Neural progenitor cell (in vitro differentiated cells): Measurements from ENCODE around the gene COG4.
A peak's percentile ranks its signal among the peaks of the same experiment; 100 is the strongest.

Experiments
- EZH2 ChIP-seq: fragments of 200-600 bp; sonication (generic); IDR thresholded peaks from 2 replicates; pipeline ENCODE4 v1.6.1; 2017; ENCODE audit warnings: antibody characterized with exemption, mild to moderate bottlenecking, moderate library complexity
- TF ChIP-seq, protein P1 (sequence below): fragments of 200-600 bp; sonication (generic); IDR thresholded peaks from 2 replicates; pipeline ENCODE4 v1.5.1; 2017; ENCODE audit warnings: antibody characterized with exemption, mild to moderate bottlenecking

DNA sequence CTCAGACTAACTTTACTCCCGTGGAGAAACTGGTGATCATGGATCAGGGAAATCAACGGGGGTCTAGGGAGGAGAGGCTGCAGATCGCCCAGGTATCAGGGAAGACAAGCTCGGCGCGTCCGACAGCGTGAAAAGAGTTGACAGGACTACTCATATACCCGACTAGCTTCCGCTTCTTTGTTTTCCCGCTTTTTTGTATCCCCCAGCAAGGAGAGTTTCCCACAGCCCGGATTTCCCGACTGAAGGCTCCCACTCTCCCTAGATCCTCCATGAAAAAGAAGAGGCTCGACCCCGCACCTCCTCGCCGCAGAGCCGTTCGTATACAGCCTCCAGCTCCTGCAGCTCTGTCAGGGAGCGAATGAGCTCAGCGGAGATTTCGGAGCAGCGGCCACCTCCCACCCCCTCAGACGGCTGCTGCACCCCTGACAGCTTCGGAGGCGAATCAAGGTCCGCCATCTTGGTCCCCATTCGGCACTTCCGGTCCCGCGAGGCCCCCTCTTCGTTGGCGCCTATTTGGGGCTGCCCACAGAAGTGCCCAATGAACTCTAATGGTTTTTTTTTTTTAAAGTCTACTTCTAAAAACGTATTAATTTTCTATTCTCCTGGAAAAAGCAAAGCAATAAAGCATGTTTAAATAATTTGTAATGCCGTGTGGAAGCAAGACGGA is at the start of gene COG4:
- peak; percentile 4 for TF ChIP-seq EZH2
- TF ChIP-seq, protein P1, sequence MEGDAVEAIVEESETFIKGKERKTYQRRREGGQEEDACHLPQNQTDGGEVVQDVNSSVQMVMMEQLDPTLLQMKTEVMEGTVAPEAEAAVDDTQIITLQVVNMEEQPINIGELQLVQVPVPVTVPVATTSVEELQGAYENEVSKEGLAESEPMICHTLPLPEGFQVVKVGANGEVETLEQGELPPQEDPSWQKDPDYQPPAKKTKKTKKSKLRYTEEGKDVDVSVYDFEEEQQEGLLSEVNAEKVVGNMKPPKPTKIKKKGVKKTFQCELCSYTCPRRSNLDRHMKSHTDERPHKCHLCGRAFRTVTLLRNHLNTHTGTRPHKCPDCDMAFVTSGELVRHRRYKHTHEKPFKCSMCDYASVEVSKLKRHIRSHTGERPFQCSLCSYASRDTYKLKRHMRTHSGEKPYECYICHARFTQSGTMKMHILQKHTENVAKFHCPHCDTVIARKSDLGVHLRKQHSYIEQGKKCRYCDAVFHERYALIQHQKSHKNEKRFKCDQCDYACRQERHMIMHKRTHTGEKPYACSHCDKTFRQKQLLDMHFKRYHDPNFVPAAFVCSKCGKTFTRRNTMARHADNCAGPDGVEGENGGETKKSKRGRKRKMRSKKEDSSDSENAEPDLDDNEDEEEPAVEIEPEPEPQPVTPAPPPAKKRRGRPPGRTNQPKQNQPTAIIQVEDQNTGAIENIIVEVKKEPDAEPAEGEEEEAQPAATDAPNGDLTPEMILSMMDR = no peak
